C4-2B (cell line): Measurements from ENCODE around the gene ARMC9.

Experiments used
- CTCF ChIP-seq: fragments of 450-650 bp; conservative IDR thresholded peaks from 2 replicates; pipeline ENCODE4 v1.5.1; 2017; ENCODE audit warnings: mild to moderate bottlenecking
- ZFX ChIP-seq: fragments of 450-650 bp; IDR thresholded peaks from 2 replicates; pipeline ENCODE4 v1.6.1; 2017

GRCh38 chr2:231207734-231208133, 9.3 kb downstream of the ARMC9 start:
- TF ChIP-seq CTCF (no peak), ZFX (no peak)
